Measurements from ENCODE around the gene HS3ST5.

HS3ST5 gene

DNA sequence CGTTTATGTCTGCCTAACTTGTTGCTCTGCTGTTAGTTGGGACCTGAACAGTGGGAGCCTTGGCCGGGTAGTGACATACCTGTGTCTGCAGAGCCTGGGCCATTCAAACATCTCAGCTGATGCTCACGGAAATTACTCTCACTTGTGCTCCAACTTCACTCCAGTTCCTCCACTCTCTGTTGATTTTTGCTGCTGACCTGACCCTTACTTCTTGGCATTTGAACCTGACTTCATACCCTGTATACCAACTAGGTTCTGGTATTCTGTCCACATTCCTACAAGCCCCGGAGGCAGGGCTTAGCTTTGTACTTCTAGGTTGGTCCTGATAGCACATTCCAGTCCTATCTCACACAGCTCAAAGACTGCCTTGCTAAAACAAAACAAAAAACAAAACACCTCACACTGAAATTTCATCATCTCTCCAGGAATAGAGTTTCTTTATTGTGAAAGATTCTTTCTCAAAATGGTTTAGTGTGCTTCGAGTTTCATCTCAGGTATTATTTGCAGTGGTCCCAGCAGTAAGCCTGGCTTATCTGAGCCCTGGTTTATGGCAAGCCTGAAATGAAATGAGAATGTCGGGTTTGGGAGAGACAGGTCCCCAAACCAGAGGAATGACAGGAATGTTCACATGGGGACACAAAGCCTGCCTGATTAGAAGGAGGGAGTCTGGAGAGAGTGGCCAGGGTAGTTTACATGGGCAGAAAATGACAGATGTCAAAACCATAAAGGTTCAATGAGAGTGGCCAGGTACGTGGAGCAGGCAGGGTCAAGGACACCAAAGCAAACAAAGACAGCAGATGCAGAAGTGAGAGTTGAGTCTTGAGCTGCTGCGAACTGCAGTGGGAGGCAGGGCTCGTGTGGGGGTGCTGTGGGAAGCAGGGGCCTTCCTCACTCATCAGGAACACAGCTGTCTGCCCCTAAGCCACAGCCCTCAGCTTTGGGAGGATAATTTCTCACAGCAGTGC is 197.7 kb downstream of the HS3ST5 start:
- DNase-seq, result peak; percentile 93

- DNase-seq, result no peak
Observed at GRCh38 chr6:114142258-114142657, 200.6 kb downstream of the HS3ST5 start.

DNA sequence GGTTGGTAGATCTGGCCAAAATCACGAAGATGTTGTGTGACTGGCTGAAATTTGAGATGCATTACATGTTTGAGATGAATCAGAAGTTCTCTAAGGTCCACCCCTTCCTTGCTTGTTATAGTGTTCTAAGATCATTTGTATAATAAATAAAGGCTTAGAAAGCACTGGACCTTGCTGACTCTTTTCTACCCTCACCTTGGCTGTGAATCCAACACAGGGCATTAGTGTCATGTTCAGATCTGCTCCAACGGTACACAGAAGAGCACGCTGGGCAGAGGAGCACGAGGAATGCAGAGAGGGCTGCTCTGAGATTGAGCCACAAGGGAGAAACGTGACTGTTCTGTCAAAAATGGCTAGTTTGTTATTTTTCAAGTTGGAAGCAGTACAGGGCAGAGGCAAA is 202.4 kb downstream of the HS3ST5 start:
- no peak for DNase-seq

DNA sequence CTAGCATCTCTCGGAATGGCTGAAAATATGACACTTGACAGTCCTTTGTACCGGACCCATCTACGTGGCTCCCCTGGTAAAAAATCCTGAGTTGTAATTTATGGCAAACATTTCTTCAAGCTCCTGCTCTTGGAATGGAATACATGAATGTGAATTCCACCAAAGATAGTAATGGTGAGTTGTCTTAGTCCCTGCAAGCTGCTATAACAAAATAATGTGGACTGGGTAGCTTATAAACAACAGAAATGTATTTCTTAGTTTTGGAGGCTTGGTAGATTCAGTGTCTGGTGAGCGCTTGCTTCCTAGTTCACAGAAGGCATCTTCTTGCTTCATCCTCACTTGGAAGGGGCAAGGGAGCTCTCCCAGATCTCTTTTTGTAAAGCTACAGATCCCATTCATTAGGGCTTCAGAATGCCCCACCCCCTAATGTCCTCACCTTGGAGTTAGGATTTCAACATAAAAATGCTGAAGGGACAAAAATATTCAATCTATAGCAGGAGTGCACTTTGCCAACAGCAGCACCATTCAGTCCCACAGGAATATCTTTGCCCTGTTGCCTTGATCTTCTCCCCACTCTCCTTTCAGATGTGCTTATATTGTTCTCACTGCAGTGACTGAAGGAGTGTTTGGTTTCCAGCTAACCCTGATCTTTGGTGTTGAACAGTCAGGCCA is 204.1 kb downstream of the HS3ST5 start:
- no peak for DNase-seq

GRCh38 chr6:114135363-114135971 is 207.4 kb downstream of the HS3ST5 start:
- DNase-seq, result no peak

- DNase-seq, result no peak
Observed at GRCh38 chr6:114133816-114134215, 209.0 kb downstream of the HS3ST5 start.

DNA sequence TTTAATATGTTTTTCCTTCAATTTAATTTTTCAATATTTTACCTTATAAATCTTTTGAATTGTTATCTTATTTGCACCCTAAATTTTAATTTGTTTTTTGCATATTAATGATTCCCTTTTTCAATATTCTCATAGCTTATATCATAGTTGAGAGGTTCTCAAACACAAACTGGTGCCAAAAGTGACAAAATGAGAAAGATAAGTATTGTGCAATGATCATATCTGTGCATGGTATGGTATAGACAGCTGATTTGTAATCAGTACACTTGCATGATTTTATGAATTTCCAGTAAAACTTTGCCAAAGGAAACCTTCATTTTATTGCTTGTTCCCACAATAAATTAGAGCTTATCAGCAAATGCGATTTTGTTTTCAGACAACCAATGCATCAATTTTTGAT is 210.9 kb downstream of the HS3ST5 start:
- DNase-seq, result no peak

DNA sequence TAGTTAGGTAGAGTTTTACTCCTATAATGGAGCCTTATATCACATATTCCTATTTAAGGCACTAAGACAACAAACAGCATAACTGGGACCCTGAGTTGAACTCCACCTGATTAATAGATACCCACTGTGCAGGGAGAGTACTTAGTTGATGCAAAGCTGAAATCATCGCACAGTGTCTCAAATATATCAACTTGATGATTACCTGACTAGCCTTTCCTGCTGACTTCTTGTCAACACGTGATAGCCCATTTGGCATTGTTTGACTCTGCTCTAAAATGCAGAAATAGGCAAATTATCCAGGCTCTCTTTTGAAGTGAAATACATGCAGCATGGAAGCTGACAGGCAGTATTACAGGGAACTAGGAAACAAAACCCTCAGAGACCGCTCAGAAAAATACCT is 217.2 kb downstream of the HS3ST5 start:
- DNase-seq, result no peak

DNA sequence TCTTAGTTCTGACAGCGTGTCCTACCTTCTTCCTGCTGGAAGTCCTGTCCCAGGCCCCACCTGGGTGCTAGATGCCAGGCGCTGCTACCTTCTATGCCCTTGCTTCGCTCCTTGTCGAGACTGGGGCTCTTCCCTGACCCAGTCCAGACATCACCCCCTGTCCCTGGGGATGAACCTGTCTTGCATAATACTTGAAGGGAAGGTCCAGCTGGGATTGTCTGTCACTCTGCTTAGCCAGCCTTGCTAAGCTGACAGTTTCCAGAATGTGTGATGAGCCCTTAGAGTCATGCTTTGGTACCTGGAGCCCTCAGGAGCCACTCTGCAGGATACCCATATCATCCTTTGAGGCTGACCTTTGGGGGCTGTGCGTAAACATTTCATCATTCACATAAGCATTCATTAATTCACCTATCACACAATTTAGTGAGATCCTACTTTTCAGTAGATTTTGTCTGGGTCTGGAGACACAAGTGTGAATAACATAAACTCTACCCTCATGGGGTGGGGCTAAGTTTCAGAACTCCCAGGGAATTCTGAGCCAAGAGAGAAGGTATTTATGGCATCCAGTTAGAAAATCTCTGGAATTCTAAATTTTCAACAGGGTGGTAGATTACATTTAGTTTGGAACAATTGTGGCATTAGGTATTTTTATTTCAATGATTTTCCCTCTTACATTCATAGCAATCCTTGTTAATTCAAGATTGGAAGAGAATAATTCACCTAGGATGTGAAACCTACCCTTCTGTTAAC is 220.7 kb downstream of the HS3ST5 start:
- peak; percentile 37 for DNase-seq

- no peak for DNase-seq
Observed at GRCh38 chr6:114119056-114119455, 223.8 kb downstream of the HS3ST5 start.

- DNase-seq, result no peak
Observed at GRCh38 chr6:114115652-114116051, 227.2 kb downstream of the HS3ST5 start.

DNA sequence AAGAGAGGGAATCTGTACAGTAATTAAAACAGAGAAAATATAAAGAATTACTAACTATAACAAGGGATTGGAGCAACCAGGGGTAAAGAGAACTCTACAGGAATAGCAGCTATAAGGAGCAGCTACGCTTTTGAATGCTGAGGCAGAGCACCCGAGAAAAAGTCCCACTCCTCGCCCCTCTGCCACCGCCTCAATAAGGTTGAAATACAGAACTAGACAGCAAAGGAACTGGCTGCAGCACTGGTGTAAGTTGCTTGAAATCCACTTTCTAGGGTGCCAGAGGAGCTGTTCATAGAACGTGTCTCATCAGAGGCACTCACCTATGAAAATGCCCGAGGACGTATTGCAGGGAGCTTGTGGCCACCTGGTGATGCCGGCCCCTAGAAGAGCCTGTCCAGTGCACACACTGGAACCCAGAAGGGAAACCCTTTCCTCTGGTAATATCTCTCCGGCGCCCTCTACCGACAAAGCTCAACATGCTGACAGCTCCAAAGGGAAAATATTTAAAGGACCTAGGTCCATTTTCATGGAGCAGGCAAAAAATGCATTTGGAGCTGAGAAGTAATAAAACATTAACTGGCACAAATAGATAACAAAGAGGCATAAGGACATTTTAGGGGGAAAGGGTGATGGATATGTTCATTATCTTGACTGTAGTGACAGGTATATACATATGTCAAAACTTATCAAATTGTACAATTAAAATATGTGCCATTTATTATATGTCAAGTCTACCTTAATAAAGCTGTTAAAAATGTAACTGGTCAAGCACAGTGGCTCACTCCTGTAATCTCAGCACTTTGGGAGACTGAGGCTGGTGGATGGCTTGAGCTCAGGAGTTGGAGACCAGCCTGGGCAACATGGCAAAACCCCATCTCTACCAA is 234.5 kb downstream of the HS3ST5 start:
- DNase-seq, result peak; percentile 42

GRCh38 chr6:114106020-114106419 is 236.8 kb downstream of the HS3ST5 start:
- DNase-seq, result no peak

- DNase-seq, result no peak
Observed at GRCh38 chr6:114101255-114101654, 241.6 kb downstream of the HS3ST5 start.

DNA sequence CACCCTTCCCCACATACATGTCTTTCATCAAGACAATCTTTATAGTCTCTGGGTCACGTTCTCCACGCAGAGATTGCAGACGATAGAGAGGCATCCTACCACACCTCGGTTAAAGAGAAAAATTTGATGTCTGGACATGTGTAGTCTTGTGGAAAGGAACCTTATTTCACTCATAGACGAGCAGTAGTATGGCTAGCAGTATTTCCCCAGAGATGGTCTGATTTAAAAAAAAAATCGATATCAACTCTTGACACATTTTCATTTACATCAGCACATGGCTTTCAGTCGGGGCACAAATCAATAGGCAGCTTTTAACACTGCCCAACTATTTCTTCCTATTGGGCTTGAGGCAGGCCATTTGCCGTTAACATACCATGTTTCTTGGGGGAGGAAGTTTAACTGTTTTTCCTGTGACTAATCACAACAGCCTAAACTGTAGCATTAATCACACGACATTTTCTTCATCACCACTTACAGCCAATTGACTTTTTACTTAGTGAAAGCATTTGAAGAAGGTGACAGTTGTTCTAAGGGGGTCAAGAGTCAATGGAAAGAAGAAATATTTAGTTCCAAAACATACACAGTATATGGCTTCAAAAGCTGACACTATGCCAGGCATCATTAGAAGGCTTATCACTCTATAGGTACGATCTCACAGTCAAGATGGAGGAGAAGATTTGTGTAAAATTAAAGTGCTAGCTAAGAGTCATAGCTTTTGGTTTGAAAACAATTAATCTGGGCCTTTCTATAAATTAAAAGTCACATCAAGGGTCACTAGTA is 242.4 kb downstream of the HS3ST5 start:
- no peak for DNase-seq

GRCh38 chr6:114096561-114097172 is 246.2 kb downstream of the HS3ST5 start:
- peak; percentile 13 for DNase-seq

DNA sequence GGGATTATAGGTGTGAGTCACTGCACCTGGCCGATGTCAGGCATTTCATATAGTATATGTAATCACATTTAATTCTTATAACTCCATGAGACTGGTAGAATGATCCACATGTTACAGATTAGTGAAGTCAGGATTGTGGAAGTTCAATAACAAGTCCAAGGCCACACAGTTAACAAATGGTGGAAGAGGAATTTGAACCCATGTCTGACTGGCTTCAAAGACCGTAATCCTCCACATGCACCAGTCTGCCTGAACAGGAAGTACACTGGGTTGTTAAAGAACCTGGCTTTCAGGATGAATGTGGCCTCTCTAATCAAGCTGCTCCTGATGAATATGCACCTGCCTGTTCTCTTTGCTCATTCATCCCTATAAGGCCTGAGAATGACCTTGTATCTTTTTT is 249.9 kb downstream of the HS3ST5 start:
- no peak for DNase-seq

GRCh38 chr6:114090626-114091025 is 252.2 kb downstream of the HS3ST5 start:
- DNase-seq, result no peak

DNA sequence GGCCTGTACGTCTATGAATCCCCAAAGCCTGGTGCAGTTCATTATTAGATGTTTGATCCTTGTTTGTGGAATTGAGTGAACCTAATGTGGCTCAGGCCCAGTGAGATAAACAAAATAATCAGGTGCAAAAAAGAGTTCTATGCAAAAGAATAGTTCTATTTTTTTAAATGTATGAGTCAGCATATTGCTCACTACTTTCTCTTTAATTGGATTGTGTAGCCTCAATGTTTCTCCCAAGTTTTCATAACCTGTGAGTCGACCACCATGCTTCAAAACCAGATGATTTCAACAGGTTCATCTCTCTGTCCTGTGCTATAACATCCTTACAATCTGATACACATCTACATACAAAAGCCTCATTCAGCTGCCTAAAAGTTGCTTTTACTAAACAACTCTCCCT is 255.3 kb downstream of the HS3ST5 start:
- DNase-seq, result no peak

GRCh38 chr6:114085211-114085610 is 257.6 kb downstream of the HS3ST5 start:
- no peak for DNase-seq

Data from NCI-H226 (cell line).